NCI-H2029 (cell line): ENCODE results near the gene ZSWIM8.
"Not testable (repeated sequence)": the region's sequence is repeated elsewhere in the genome, so short reads cannot be mapped to it uniquely, and the experiment has no call there.

Source experiments
- DNase-seq: peaks from one replicate; lab custom pipeline; 2025; lab: John Stamatoyannopoulos, UW

ZSWIM8 gene, protein sequence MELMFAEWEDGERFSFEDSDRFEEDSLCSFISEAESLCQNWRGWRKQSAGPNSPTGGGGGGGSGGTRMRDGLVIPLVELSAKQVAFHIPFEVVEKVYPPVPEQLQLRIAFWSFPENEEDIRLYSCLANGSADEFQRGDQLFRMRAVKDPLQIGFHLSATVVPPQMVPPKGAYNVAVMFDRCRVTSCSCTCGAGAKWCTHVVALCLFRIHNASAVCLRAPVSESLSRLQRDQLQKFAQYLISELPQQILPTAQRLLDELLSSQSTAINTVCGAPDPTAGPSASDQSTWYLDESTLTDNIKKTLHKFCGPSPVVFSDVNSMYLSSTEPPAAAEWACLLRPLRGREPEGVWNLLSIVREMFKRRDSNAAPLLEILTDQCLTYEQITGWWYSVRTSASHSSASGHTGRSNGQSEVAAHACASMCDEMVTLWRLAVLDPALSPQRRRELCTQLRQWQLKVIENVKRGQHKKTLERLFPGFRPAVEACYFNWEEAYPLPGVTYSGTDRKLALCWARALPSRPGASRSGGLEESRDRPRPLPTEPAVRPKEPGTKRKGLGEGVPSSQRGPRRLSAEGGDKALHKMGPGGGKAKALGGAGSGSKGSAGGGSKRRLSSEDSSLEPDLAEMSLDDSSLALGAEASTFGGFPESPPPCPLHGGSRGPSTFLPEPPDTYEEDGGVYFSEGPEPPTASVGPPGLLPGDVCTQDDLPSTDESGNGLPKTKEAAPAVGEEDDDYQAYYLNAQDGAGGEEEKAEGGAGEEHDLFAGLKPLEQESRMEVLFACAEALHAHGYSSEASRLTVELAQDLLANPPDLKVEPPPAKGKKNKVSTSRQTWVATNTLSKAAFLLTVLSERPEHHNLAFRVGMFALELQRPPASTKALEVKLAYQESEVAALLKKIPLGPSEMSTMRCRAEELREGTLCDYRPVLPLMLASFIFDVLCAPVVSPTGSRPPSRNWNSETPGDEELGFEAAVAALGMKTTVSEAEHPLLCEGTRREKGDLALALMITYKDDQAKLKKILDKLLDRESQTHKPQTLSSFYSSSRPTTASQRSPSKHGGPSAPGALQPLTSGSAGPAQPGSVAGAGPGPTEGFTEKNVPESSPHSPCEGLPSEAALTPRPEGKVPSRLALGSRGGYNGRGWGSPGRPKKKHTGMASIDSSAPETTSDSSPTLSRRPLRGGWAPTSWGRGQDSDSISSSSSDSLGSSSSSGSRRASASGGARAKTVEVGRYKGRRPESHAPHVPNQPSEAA (N-terminal part only)

GRCh38 chr10:73785211-73785720, at the start of gene ZSWIM8:
TSS of gene ZSWIM8 (plus strand) at chr10:73785606. CDS start at chr10:73785879, 273 bp downstream.
- DNase-seq = peak; percentile 80

DNA sequence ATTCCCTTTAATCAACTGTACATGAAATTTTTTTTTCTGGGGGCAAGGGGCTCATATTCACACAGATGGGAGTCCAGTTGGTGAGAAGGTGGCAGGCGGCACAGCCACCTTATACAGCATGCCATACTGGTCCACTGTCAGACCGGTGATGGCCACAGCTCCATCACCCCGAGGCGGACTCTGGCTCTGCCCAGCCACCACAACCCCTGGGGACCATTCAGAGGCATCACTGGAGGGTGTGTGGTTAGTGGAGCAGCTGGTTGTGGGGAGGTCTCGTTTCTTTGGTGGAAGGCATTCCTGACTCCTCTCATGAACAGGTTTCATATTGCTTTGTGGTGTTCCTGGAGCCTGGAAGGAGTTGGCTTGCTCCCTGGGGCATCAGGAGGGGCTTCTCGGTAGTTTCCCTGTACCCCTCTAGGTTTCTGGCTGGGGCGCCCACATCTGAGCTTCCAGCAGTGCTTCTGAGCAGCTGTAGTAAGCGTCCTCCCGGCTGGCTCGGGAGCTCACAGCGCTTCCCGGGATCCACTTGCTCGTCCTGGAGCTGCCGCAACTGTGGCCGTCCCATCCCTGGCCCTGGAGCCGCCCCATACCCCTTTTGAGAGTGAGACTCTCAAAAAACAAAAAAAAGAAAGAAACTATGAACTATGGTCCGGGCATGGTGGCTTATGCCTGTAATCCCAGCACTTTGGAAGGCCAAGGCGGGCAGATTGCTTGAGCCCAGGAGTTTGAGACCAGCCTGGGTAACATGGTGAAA, 44.7 kb upstream of the ZSWIM8 start:
- DNase-seq = not testable (repeated sequence)

- no peak for DNase-seq
Observed at GRCh38 chr10:73742454-73742734, 43.0 kb upstream of the ZSWIM8 start.

DNA sequence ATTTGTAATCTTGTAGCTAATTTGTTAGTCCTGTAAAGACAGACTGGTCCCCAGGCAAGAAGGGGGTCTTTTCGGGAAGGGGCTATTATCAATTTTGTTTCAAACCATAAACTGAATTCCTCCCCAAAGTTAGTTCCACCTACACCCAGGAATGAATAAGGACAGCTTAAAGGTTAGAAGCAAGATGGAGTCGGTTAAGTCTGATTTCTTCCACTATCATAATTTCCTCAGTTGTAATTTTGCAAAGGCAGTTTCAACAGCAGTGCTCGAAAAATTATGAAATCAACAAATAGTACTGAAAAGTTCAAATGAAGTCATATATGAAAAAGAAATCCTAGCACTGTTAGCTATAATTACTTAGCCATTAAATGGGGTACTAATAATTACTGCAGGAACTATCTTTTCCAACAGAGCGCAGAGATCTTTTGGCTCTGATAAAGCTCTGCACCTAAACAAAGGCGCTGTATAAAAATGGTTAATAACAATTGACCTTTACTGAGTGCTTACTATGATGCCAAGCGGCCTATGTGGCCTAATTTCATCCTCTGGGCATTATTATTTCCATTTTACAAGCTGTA, 42.0 kb upstream of the ZSWIM8 start:
- DNase-seq = no peak

- DNase-seq = peak; percentile 75
Observed at GRCh38 chr10:73743905-73744663, 41.3 kb upstream of the ZSWIM8 start, which contains the start of gene SEC24C. TSS of gene SEC24C (plus strand) at chr10:73744372. CDS start at chr10:73746833, 2,461 bp downstream.

GRCh38 chr10:73744664-73744975, 40.8 kb upstream of the ZSWIM8 start:
- no peak for DNase-seq

GRCh38 chr10:73746721-73747120, 38.7 kb upstream of the ZSWIM8 start:
- DNase-seq = no peak

DNA sequence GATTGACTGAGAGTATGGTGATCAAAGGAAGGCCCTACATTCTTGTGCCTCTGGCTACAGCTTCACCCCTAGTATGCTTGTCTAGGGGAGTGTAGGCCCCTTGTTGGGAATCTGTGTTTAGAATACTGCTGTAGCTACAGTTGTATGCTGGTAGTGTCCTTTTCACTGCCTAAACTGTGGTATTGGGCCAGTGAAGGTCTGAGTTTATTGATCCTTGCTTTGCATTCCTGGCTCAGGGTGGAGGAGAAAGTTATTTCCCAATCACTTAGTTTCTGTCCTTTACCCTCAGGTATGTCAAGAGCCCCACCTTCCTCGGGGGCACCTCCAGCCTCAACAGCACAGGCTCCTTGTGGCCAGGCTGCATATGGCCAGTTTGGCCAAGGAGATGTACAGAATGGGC, 34.6 kb upstream of the ZSWIM8 start:
- no peak for DNase-seq

- DNase-seq = no peak
Observed at GRCh38 chr10:73756183-73756582, 29.2 kb upstream of the ZSWIM8 start.

GRCh38 chr10:73758704-73759511, 26.5 kb upstream of the ZSWIM8 start:
- peak; percentile 40 for DNase-seq

DNA sequence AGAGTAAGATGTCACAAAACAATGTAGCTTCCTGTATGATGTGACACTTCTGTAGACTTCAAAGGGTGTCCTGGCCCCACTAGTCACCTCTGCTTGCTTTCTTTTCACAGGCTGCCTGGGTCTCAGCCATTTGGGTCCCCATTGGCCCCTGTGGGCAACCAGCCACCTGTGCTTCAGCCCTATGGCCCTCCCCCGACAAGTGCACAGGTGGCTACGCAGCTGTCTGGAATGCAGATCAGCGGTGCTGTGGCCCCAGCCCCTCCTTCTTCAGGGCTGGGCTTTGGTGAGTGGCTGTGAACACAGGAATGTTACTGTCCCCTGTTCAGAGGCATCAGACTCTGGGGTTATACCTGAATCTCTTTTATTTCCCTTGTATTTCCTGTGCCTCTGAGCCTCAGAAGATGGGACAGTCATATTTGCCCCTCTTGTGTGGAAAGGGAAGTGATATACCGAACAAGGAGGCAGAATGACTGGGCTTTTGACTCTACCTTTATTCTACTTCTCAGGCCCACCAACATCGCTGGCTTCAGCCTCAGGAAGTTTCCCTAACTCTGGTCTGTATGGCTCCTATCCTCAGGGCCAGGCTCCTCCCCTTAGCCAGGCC, 25.8 kb upstream of the ZSWIM8 start:
- peak; percentile 50 for DNase-seq

GRCh38 chr10:73761781-73762180, 23.6 kb upstream of the ZSWIM8 start:
- DNase-seq = no peak

DNA sequence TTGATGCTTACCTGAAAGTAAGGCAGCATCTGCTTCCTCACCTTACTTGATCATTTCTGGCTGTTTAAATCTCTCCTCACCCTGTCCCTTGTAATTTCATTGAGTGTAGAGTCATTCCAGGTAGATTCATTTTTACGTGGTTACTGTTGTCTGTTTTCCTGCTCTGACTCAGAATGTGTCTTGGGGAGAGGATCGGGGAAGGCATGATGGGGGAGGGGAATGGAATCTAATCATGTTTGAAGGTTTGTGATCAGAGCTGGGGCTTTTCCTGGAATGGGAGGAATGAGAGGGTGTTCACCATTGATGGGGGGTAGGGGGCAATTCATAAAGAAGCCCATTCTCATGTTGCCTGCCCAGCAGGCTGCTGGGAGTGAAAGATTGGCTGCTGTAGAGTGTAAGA, 22.5 kb upstream of the ZSWIM8 start:
- no peak for DNase-seq

DNA sequence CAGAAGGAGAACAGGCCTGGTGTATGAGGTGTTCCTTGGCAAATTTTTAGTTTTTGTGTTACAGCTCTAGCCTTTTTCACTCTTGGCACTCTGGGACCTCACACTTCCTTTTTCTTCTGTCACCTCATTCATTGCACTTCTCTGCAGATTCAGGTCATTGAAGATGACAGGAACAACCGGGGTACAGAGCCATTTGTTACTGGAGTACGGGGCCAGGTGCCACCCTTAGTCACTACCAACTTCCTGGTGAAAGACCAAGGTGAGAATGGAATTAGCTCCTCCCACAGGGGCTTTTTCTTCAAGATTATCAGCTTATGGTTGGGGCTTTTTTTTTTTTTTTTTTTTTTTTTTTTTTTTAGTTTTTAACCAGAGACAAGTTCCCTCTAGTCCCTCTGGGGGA, 22.1 kb upstream of the ZSWIM8 start:
- DNase-seq = no peak

GRCh38 chr10:73765066-73765465, 20.3 kb upstream of the ZSWIM8 start:
- DNase-seq = no peak

GRCh38 chr10:73768881-73769280, 16.5 kb upstream of the ZSWIM8 start:
- no peak for DNase-seq

GRCh38 chr10:73769396-73769795, 16.0 kb upstream of the ZSWIM8 start:
- DNase-seq = no peak

- peak; percentile 35 for DNase-seq
Observed at GRCh38 chr10:73771722-73772280, 13.6 kb upstream of the ZSWIM8 start.
